GM13977 (cell line): ENCODE results near the gene POLR1C.

Experiments used
- DNase-seq: peaks from one replicate; pipeline ENCODE4 v3.0.0; 2012; ENCODE audit warnings: low spot score
- in situ Hi-C: fragments of 300-500 bp; cut with MboI; formaldehyde crosslinking; loops from one replicate; pipeline ENCODE4 v1.12.0; 2022; ENCODE audit warnings: low sequenced_read_pairs, low pct_unique_long_range_greater_than_20kb, mixed read lengths, inconsistent platforms; ENCODE audit not compliant: unreplicated experiment
- TF ChIP-seq, protein P1 (sequence below): IDR thresholded peaks from 2 replicates; pipeline ENCODE4 v1.5.1; 2012; ENCODE audit warnings: mild to moderate bottlenecking, control low read depth; ENCODE audit not compliant: insufficient read depth; ENCODE audit errors: extremely low read depth, missing control alignments

The POLR1C gene

GRCh38 chr6:43492673-43493072, 24.2 kb upstream of the POLR1C start:
- no peak for DNase-seq
- in situ Hi-C loops = no loop called here

DNA sequence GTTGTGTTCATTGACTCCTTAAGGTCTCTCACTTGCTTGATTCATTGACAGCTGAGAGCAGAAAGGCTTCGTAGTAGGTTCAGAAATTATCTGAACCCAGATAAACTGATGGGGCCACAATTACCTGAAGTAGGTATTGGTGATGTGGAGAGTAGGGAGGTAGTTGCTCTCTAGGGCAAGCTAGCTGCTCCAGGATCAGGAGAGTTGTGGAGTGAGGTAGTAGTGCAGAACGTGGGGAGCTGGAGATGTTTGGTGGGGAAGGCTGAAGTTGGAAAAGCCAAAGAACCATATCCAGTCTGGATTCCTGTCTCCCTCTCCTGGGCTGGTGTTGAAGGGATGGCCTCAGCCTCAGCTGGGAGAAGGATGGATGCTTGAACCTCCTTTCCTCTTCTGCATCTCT, 23.7 kb upstream of the POLR1C start:
- no peak for DNase-seq
- TF ChIP-seq, protein P1, sequence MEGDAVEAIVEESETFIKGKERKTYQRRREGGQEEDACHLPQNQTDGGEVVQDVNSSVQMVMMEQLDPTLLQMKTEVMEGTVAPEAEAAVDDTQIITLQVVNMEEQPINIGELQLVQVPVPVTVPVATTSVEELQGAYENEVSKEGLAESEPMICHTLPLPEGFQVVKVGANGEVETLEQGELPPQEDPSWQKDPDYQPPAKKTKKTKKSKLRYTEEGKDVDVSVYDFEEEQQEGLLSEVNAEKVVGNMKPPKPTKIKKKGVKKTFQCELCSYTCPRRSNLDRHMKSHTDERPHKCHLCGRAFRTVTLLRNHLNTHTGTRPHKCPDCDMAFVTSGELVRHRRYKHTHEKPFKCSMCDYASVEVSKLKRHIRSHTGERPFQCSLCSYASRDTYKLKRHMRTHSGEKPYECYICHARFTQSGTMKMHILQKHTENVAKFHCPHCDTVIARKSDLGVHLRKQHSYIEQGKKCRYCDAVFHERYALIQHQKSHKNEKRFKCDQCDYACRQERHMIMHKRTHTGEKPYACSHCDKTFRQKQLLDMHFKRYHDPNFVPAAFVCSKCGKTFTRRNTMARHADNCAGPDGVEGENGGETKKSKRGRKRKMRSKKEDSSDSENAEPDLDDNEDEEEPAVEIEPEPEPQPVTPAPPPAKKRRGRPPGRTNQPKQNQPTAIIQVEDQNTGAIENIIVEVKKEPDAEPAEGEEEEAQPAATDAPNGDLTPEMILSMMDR = no peak
- in situ Hi-C loops = no loop called here

More at GRCh38 chr6:43492673-43493072, 24.2 kb upstream of the POLR1C start:
- TF ChIP-seq, protein P1 = no peak

- TF ChIP-seq, protein P1 = no peak
- no peak for DNase-seq
- in situ Hi-C loops = no loop called here
These were observed 23.1 kb upstream of the POLR1C start for GRCh38 chr6:43493833-43494232.

DNA sequence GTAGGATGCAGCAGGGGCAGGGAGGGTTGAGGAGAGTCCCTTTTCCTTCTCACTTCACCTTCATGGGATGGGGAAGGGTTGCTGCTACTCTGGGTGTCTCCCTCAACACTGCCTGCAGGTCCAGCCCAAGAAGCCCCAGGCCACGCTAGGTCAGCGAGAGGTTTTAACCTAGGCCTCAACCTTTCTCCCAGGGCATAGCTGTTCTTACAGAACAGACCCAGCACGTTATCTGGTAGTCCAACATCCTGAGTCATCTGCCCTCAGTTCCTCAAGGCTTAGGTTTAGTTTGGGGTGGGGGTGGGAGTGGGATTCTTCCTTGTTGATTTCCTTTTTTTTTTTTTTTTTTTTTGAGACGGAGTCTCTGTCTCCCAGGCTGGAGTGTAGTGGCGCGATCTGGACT, 22.6 kb upstream of the POLR1C start:
- in situ Hi-C loops = no loop called here
- TF ChIP-seq, protein P1 = no peak
- DNase-seq = no peak

DNA sequence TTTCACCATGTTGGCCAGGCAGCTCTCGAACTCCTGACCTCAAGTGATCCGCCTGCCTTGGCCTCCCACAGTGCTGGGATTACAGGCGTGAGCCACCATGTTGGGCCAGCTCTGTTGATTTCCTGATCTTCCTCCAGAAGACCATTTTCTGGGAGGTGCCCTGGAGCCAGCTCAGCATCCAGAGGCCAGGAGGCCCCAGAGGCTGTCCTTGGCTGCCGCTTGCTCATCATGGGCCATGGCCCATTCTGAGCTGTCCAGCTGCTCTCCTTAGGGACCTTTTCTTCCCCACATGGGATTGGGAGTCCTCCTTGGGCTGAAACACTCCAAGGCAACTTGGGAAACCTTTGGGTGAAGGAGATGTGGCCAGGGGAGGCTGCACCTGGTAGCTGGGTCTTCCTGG, 22.1 kb upstream of the POLR1C start:
- DNase-seq = no peak
- in situ Hi-C loops = no loop called here
- TF ChIP-seq, protein P1 = no peak

GRCh38 chr6:43495409-43495941, 21.4 kb upstream of the POLR1C start:
- in situ Hi-C loops = no loop called here
- DNase-seq = no peak
- TF ChIP-seq, protein P1 = peak; percentile 4
